ENCODE data around the gene TBC1D17. TPM values are rescaled to one million over a fixed set of nuclear protein-coding genes. Genes with fewer than 3 reads are reported as not detected.

Gene TBC1D17
- total RNA-seq, 1 donor from 2014 or later = 29.1 TPM

- Mint-ChIP-seq H3K27ac (ENCODE audit: unreplicated experiment) (no peak overlapping the region), H3K4me3 (ENCODE audit: unreplicated experiment) (no peak overlapping the region), H3K4me1 (ENCODE audit: low read depth, unreplicated experiment) (peaks cover 3% of the 10 kb centered on the region), H3K9me3 (ENCODE audit: unreplicated experiment) (peaks cover 2% of the 10 kb centered on the region), H3K36me3 (ENCODE audit: low read depth, unreplicated experiment) (peaks cover 23% of the 10 kb centered on the region), H3K27me3 (ENCODE audit: low read depth, unreplicated experiment) (no peaks in the 10 kb centered on the region)
- Histone ChIP-seq H3K4me3 (ENCODE audit: insufficient read depth, low read depth, low read length) (no peak overlapping the region), H3K79me2 (ENCODE audit: insufficient read depth, low read length) (peaks cover 14% of the 10 kb centered on the region), H3K36me3 (ENCODE audit: insufficient read depth, low read length) (no peaks in the 10 kb centered on the region), H3K4me1 (ENCODE audit: insufficient read depth, low read length) (peaks cover 4% of the 10 kb centered on the region), H3K9ac (ENCODE audit: low read length) (no peak overlapping the region), H3K4me2 (ENCODE audit: low read length) (no peak overlapping the region), H2AFZ (ENCODE audit: low read depth, low read length) (no peak overlapping the region), H3K9me3 (ENCODE audit: insufficient read depth, low read depth, low read length) (no peaks in the 10 kb centered on the region), H3K27me3 (ENCODE audit: insufficient read depth, low read length) (no peaks in the 10 kb centered on the region), H4K20me1 (ENCODE audit: insufficient read depth, low read length) (peaks cover 3% of the 10 kb centered on the region), H3K27ac (ENCODE audit: low read depth, low read length) (no peak overlapping the region)
- DNase-seq (ENCODE audit: low read depth) = no peak
- TF ChIP-seq EZH2 (IDR thresholded peaks at IDR 0.05; ENCODE audit: insufficient read depth, low read length) = no peak
- TF ChIP-seq CTCF (IDR thresholded peaks at IDR 0.05; ENCODE audit: insufficient read depth, low read depth, low read length) = no peak
- no peak for FAIRE-seq
These were observed 55.2 kb downstream of the TBC1D17 start for GRCh38 chr19:49932731-49933131.

- H3K4me1 Mint-ChIP-seq (ENCODE audit: low read depth, unreplicated experiment) = no peaks in the 10 kb centered on the region
- no peaks in the 10 kb centered on the region for H3K27me3 Mint-ChIP-seq (ENCODE audit: low read depth, unreplicated experiment)
- no peaks in the 10 kb centered on the region for H4K20me1 ChIP-seq (ENCODE audit: insufficient read depth, low read length)
- H3K9me3 ChIP-seq (ENCODE audit: insufficient read depth, low read depth, low read length) = no peaks in the 10 kb centered on the region
- H2AFZ ChIP-seq (ENCODE audit: low read depth, low read length) = no peak overlapping the region
- H3K27ac Mint-ChIP-seq (ENCODE audit: unreplicated experiment) = no peak overlapping the region
- peaks cover 23% of the 10 kb centered on the region for H3K36me3 Mint-ChIP-seq (ENCODE audit: low read depth, unreplicated experiment)
- TF ChIP-seq EZH2 (IDR thresholded peaks at IDR 0.05; ENCODE audit: insufficient read depth, low read length) (no peak), CTCF (IDR thresholded peaks at IDR 0.05; ENCODE audit: insufficient read depth, low read depth, low read length) (no peak)
- H3K9ac ChIP-seq (ENCODE audit: low read length) = no peak overlapping the region
- H3K79me2 ChIP-seq (ENCODE audit: insufficient read depth, low read length) = peaks cover 6% of the 10 kb centered on the region
- H3K36me3 ChIP-seq (ENCODE audit: insufficient read depth, low read length) = no peaks in the 10 kb centered on the region
- DNase-seq (ENCODE audit: low read depth) (no peak), FAIRE-seq (no peak)
- H3K27ac ChIP-seq (ENCODE audit: low read depth, low read length) = no peak overlapping the region
- no peak overlapping the region for H3K4me2 ChIP-seq (ENCODE audit: low read length)
- H3K4me3 Mint-ChIP-seq (ENCODE audit: unreplicated experiment) = no peak overlapping the region
- peaks cover 2% of the 10 kb centered on the region for H3K9me3 Mint-ChIP-seq (ENCODE audit: unreplicated experiment)
- no peak overlapping the region for H3K4me3 ChIP-seq (ENCODE audit: insufficient read depth, low read depth, low read length)
- no peaks in the 10 kb centered on the region for H3K27me3 ChIP-seq (ENCODE audit: insufficient read depth, low read length)
- H3K4me1 ChIP-seq (ENCODE audit: insufficient read depth, low read length) = peaks cover 4% of the 10 kb centered on the region
These were observed 56.1 kb downstream of the TBC1D17 start for GRCh38 chr19:49933643-49934042.

- Mint-ChIP-seq H3K27me3 (ENCODE audit: low read depth, unreplicated experiment) (peaks cover 3% of the 10 kb centered on the region), H3K27ac (ENCODE audit: unreplicated experiment) (no peak overlapping the region), H3K4me3 (ENCODE audit: unreplicated experiment) (no peak overlapping the region), H3K36me3 (ENCODE audit: low read depth, unreplicated experiment) (peaks cover 16% of the 10 kb centered on the region), H3K4me1 (ENCODE audit: low read depth, unreplicated experiment) (no peaks in the 10 kb centered on the region), H3K9me3 (ENCODE audit: unreplicated experiment) (peaks cover 2% of the 10 kb centered on the region)
- no peaks in the 10 kb centered on the region for H3K79me2 ChIP-seq (ENCODE audit: insufficient read depth, low read length)
- no peak overlapping the region for H3K9ac ChIP-seq (ENCODE audit: low read length)
- H3K4me3 ChIP-seq (ENCODE audit: insufficient read depth, low read depth, low read length) = no peak overlapping the region
- H3K4me2 ChIP-seq (ENCODE audit: low read length) = no peak overlapping the region
- H3K36me3 ChIP-seq (ENCODE audit: insufficient read depth, low read length) = no peaks in the 10 kb centered on the region
- no peaks in the 10 kb centered on the region for H3K27me3 ChIP-seq (ENCODE audit: insufficient read depth, low read length)
- no peak for FAIRE-seq
- H2AFZ ChIP-seq (ENCODE audit: low read depth, low read length) = no peak overlapping the region
- no peaks in the 10 kb centered on the region for H4K20me1 ChIP-seq (ENCODE audit: insufficient read depth, low read length)
- no peak for DNase-seq (ENCODE audit: low read depth)
- TF ChIP-seq EZH2 (IDR thresholded peaks at IDR 0.05; ENCODE audit: insufficient read depth, low read length) = no peak
- TF ChIP-seq CTCF (IDR thresholded peaks at IDR 0.05; ENCODE audit: insufficient read depth, low read depth, low read length) = no peak
- H3K9me3 ChIP-seq (ENCODE audit: insufficient read depth, low read depth, low read length) = no peaks in the 10 kb centered on the region
- peaks cover 4% of the 10 kb centered on the region for H3K4me1 ChIP-seq (ENCODE audit: insufficient read depth, low read length)
- H3K27ac ChIP-seq (ENCODE audit: low read depth, low read length) = no peak overlapping the region
These were observed 59.0 kb downstream of the TBC1D17 start for GRCh38 chr19:49936549-49936948.
